ENCODE measurements around the gene PTCHD1. TPM values are rescaled to one million over a fixed set of nuclear protein-coding genes. Genes with fewer than 3 reads are reported as not detected.

PTCHD1 gene
- total RNA-seq, 4 donors from 2014 or later = 7.8 to 24.8 (median 9.6) TPM

- Histone ChIP-seq H3K27ac (no peak overlapping the region), H3K27me3 (no peaks in the 10 kb centered on the region), H3K4me1 (no peaks in the 10 kb centered on the region), H3K4me3 (no peak overlapping the region), H3K9me3 (no peaks in the 10 kb centered on the region), H3K36me3 (no peaks in the 10 kb centered on the region)
- 40 to 48% methylated on average over 1 to 9 of the region's 11 CpGs for WGBS, 2 donors (ENCODE audit: low coverage in 1 of 2)
- peak; percentile 22 to 66 (median 33) for TF ChIP-seq CTCF (IDR thresholded peaks at IDR 0.05)
- no peak for TF ChIP-seq EP300 (IDR thresholded peaks at IDR 0.05)
- ATAC-seq = no peak
These were observed 16.6 kb upstream of the PTCHD1 start for GRCh38 chrX:23317799-23318724.

GRCh38 chrX:23327104-23327503 lies 7.5 kb upstream of the PTCHD1 start:
- TF ChIP-seq POLR2AphosphoS5 (IDR thresholded peaks at IDR 0.05) (no peak), EP300 (IDR thresholded peaks at IDR 0.05) (no peak), CTCF (IDR thresholded peaks at IDR 0.05) (no peak), POLR2A (IDR thresholded peaks at IDR 0.05) (no peak)

GRCh38 chrX:23331701-23332100 lies 2.9 kb upstream of the PTCHD1 start:
- TF ChIP-seq POLR2AphosphoS5 (IDR thresholded peaks at IDR 0.05) = no peak
- TF ChIP-seq POLR2A (IDR thresholded peaks at IDR 0.05) = no peak
- no peak for TF ChIP-seq CTCF (IDR thresholded peaks at IDR 0.05)
- TF ChIP-seq EP300 (IDR thresholded peaks at IDR 0.05) = no peak
- Histone ChIP-seq H3K4me3 (peak overlapping the region in 1 of 2 donors; percentile 57), H3K36me3 (no peaks in the 10 kb centered on the region), H3K9me3 (no peaks in the 10 kb centered on the region), H3K27ac (peak overlapping the region in 2 of 4 donors; percentile 51 to 67), H3K27me3 (peaks cover 25% of the 10 kb centered on the region), H3K4me1 (peaks cover 0 to 29% (median 0%) of the 10 kb centered on the region in 3 donors)
- no peak for ATAC-seq
- WGBS, 2 donors (ENCODE audit: low coverage in 1 of 2) = 7 to 29% methylated on average over 3 to 10 of the region's 11 CpGs

More at GRCh38 chrX:23327104-23327503, 7.5 kb upstream of the PTCHD1 start:
- Histone ChIP-seq H3K27me3 (no peaks in the 10 kb centered on the region), H3K9me3 (no peaks in the 10 kb centered on the region), H3K4me3 (no peak overlapping the region), H3K36me3 (no peaks in the 10 kb centered on the region), H3K4me1 (peaks cover 0 to 4% (median 0%) of the 10 kb centered on the region in 3 donors), H3K27ac (no peak overlapping the region)
- WGBS, 2 donors (ENCODE audit: low coverage in 1 of 2) = 50 to 60% methylated on average over 1 to 2 of the region's 2 CpGs
- ATAC-seq = no peak

GRCh38 chrX:23332101-23332887 lies 2.4 kb upstream of the PTCHD1 start:
- H3K4me3 ChIP-seq = peak overlapping the region; percentile 42 to 57
- no peak for ATAC-seq
- WGBS, 2 donors (ENCODE audit: low coverage in 1 of 2) = 0 to 27% methylated on average over 4 to 14 of the region's 42 CpGs
- H3K27ac ChIP-seq = peak overlapping the region in 2 of 4 donors; percentile 51 to 67
- H3K9me3 ChIP-seq = no peaks in the 10 kb centered on the region
- H3K4me1 ChIP-seq = peaks cover 0 to 29% (median 0%) of the 10 kb centered on the region in 3 donors
- H3K27me3 ChIP-seq = peaks cover 25% of the 10 kb centered on the region
- TF ChIP-seq EP300 (IDR thresholded peaks at IDR 0.05) = no peak
- peak; percentile 55 for TF ChIP-seq POLR2AphosphoS5 (IDR thresholded peaks at IDR 0.05)
- no peaks in the 10 kb centered on the region for H3K36me3 ChIP-seq

Measured in gastroesophageal sphincter (tissue), 4 donors.